OCI-M2 (cell line): Measurements from ENCODE around the gene RSRC1.
"Not testable (repeated sequence)": the region's sequence is repeated elsewhere in the genome, so short reads cannot be mapped to it uniquely, and the experiment has no call there.

Experiments
- DNase-seq: peaks from one replicate; lab custom pipeline; 2025; ENCODE audit not compliant: unreplicated experiment; lab: John Stamatoyannopoulos, UW

The RSRC1 gene

GRCh38 chr3:158455406-158455805 is 345.5 kb downstream of the RSRC1 start:
- no peak for DNase-seq

- no peak for DNase-seq
Measured at GRCh38 chr3:158456114-158456513, 346.2 kb downstream of the RSRC1 start.

- no peak for DNase-seq
Measured at GRCh38 chr3:158458464-158458863, 348.6 kb downstream of the RSRC1 start.

- no peak for DNase-seq
Measured at GRCh38 chr3:158460926-158461325, 351.0 kb downstream of the RSRC1 start.

GRCh38 chr3:158463556-158463955 is 353.7 kb downstream of the RSRC1 start:
- DNase-seq = no peak

GRCh38 chr3:158465074-158465473 is 355.2 kb downstream of the RSRC1 start:
- DNase-seq = no peak

- DNase-seq = no peak
Measured at GRCh38 chr3:158470944-158471638, 361.2 kb downstream of the RSRC1 start.

- DNase-seq = no peak
Measured at GRCh38 chr3:158471639-158472294, 361.9 kb downstream of the RSRC1 start.

- DNase-seq = no peak
Measured at GRCh38 chr3:158479051-158479450, 369.2 kb downstream of the RSRC1 start.

- no peak for DNase-seq
Measured at GRCh38 chr3:158483701-158484235, 373.9 kb downstream of the RSRC1 start.

- no peak for DNase-seq
Measured at GRCh38 chr3:158486200-158486599, 376.3 kb downstream of the RSRC1 start.

- DNase-seq = no peak
Measured at GRCh38 chr3:158488670-158489069, 378.8 kb downstream of the RSRC1 start.

- DNase-seq = no peak
Measured at GRCh38 chr3:158489181-158489580, 379.3 kb downstream of the RSRC1 start.

GRCh38 chr3:158491968-158492367 is 382.1 kb downstream of the RSRC1 start:
- no peak for DNase-seq

GRCh38 chr3:158492685-158493084 is 382.8 kb downstream of the RSRC1 start:
- DNase-seq = no peak

GRCh38 chr3:158493931-158494330 is 384.0 kb downstream of the RSRC1 start:
- DNase-seq = no peak

GRCh38 chr3:158494673-158495072 is 384.8 kb downstream of the RSRC1 start:
- peak; percentile 40 for DNase-seq

- DNase-seq = not testable (repeated sequence)
Measured at GRCh38 chr3:158495398-158495902, 385.6 kb downstream of the RSRC1 start.

- no peak for DNase-seq
Measured at GRCh38 chr3:158505117-158505516, 395.2 kb downstream of the RSRC1 start.

GRCh38 chr3:158506456-158506855 is 396.6 kb downstream of the RSRC1 start:
- DNase-seq = no peak

- no peak for DNase-seq
Measured at GRCh38 chr3:158508481-158508880, 398.6 kb downstream of the RSRC1 start.

- DNase-seq = no peak
Measured at GRCh38 chr3:158509891-158510290, 400.0 kb downstream of the RSRC1 start.
